Adrenal gland (tissue), 5 donors: ENCODE data around the gene INPP4A.

ENCODE experiments used
- POLR2A ChIP-seq, 2 donors: fragments of 450-650 bp; IDR thresholded peaks; one replicate each; pipeline ENCODE4 v1.6.1; 2017; ENCODE audit warnings: antibody characterized with exemption in 2 of 2, mild to moderate bottlenecking in 2 of 2, moderate library complexity in 1 of 2
- TF ChIP-seq, protein P1 (sequence below), 6 experiments: fragments of 450-650 bp in 4 of 6; fragments of 200-600 bp in 2 of 6; sonication (generic) in 1 of 6; IDR thresholded peaks; 1 replicate in 5 of 6; 2 replicates in 1 of 6; pipeline versions ENCODE4 v1.5.1 to v1.8.0; 2016 to 2021; ENCODE audit warnings: antibody characterized with exemption in 6 of 6, mild to moderate bottlenecking in 2 of 6, moderate library complexity in 1 of 6
- donor health status: DM: no; HTN: no; CAD: no.

DNA sequence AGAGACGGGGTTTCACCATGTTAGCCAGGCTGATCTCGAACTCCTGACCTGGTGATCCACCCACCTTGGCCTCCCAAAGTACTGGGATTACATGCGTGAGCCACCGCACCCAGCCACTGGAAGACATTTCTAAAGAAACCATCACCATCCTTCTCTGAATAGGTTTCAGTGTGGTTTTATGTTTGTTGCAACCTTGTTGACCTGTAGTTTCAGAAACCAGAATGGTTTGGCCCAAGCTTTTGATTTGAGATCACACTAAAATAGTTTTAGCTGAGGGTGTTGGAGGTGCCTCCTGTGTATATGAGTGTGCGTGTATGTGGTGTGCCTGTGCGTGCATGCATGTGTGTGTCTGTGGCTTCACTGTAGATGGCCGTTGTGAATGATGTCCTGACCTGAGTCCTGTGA, 26.2 kb downstream of the INPP4A start:
- TF ChIP-seq, protein P1, sequence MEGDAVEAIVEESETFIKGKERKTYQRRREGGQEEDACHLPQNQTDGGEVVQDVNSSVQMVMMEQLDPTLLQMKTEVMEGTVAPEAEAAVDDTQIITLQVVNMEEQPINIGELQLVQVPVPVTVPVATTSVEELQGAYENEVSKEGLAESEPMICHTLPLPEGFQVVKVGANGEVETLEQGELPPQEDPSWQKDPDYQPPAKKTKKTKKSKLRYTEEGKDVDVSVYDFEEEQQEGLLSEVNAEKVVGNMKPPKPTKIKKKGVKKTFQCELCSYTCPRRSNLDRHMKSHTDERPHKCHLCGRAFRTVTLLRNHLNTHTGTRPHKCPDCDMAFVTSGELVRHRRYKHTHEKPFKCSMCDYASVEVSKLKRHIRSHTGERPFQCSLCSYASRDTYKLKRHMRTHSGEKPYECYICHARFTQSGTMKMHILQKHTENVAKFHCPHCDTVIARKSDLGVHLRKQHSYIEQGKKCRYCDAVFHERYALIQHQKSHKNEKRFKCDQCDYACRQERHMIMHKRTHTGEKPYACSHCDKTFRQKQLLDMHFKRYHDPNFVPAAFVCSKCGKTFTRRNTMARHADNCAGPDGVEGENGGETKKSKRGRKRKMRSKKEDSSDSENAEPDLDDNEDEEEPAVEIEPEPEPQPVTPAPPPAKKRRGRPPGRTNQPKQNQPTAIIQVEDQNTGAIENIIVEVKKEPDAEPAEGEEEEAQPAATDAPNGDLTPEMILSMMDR (IDR thresholded peaks at IDR 0.05) = no peak
- no peak for TF ChIP-seq POLR2A (IDR thresholded peaks at IDR 0.05)
